Epidermal melanocyte (primary cell): Measurements from ENCODE around the gene PAPPA.

Source experiments
- DNase-seq: peaks from one replicate; pipeline ENCODE4 v3.0.0; 2011; ENCODE audit warnings: low spot score; ENCODE audit not compliant: insufficient read length

The PAPPA gene

DNA sequence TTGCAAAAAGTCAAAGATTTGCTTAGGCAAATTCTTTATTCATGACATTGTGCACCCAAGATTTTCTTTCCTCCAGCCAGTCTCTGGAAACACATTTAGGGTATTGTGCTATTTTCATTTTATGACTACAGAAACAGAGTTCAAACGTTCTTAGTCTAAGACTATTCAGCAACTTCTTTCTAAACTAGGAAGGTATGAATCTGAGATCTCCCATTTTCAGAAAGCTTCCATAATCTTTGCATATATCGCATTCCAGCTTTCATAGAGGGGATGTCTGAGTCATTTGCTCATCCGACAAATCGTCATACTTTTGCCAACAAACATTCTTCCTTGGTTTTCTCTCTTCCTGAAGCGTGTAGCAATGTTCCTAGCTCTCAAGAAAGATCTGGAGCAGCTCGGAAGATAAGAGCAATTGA lies 1.6 kb upstream of the PAPPA start:
- no peak for DNase-seq

DNA sequence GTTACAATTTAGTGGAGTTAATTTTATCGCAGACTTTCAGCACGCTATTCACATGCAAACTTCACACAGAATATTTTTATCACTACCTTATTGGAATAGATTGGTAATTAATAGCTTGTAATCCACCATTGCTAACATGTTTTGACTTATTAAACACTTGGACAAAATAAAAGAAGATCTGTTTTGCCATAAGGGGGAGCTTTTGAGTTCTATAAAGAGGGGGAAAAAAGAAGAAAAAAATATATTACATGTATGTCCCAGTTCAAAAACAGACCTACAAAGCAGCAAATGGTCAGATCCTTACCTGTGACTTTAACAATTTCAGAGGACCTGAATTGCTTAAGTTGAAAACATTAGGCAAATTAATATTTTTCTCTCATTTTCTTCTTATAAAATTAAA lies 1.2 kb upstream of the PAPPA start:
- DNase-seq = no peak

DNA sequence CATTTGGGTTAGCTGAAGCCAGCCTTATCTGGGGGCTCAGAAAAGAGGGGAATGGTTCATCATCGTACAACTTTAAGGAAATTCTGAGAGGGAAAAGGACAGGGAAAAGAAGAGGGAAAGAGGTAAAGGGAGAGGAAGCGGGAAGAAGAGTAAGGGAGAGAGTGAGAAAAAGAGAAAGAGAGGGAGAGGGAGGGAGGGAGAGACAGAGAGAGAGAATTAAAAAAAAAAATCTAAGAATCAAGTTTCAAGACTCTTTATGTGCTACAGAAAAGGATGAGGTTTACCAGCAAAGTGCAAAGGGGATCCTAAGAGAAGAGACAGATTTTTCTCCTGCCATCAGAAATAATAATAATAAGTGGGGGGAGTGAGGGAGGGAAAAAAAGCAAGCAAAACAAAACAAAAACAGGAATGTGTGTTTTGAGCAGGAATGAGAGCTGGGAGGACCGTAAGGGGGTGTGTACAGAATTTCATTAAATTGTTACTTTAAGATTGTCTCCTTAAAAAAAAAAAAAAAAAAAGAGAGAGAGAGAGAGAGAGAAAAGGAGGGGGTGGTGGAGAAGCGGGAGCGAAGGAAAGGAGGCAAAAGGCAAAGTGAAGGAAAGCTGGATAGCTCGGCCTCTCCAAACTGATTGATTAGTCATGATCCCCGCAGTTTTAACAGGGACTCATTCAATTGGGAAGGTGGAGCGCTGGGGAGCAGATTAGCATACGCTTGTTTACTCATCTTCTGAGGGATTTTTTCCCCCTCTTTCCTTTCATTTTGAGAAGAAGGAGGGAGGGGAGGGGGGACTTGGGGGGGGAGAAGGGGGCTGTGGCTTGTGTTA lies 438 bp upstream of the PAPPA start:
- DNase-seq = peak; percentile 57

DNA sequence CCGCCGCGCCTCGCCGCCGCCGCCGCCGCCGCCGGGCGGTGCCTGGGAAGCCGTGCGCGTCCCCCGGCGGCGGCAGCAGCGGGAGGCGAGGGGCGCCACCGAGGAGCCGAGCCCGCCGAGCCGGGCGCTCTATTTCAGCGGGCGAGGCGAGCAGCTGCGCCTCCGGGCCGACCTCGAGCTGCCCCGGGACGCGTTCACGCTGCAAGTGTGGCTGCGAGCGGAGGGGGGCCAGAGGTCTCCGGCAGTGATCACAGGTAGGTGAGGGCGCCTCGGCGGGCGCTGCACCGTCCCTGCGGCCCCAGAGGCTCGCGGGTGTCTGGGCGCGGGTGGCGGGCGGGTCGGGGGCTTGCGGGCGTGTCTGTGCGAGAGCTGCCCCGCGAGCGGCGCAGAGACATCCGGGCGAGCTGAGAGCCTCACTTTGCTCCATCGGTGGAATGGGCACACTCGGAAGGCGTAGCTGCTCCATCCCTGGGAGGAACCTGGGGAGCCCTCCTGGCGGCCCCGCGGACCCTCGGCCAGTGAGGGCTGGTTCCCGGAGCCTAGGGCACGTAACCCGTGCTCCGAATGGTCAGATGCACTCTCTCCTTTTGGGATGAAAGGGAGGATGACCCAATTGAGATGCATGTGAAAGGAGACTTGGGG lies 864 bp downstream of the PAPPA start:
- no peak for DNase-seq

DNA sequence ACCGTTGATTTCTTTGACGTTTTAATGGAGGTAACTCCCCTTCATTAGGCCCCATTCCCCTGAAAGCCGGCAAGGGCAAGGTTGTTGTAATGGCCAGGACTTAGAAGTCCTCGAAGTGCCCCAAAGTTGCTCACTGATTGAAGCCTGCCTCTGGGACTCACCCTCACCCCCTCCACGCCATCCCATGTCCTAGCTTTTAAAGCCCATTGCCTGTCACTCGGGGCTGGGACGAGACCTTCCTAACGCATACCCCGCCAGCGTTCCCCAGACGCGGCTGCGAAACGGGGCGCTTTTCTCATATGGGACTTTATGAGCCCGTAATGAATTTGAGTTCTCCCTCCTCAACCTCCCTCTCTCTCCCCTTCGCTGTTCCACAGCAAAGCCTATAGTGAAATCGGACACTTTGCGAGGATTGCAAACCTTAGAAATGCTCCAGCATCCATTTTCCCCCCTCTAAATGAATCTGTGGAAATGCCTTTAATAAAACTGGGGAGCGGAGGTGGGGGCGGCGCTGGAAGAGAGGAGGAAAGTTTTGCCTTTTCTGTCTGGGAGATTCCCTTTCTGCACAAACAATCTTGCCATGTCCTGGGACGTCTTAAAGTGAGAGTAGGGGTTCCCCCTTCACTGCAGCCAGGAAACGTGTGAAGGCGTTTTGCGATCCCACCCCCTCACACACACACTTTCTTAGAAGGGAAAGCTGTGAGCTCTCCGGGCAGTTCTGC lies 1.5 kb downstream of the PAPPA start:
- no peak for DNase-seq

DNA sequence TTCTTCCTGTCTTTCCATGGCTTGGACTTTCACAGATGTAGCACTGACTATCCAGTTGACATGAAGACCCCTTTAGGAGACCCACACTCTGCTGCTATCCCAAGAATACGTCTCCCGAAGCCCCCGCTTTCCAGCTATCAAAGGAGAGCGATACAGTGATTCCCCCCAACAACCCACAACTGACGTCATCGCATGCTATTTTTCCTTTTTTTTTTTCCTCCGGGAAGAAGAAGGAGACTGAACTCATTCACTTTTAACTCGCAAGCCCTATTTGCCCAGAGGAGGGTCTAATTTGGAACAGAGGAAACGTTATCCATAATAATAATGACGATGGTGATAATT lies 2.1 kb downstream of the PAPPA start:
- no peak for DNase-seq

DNA sequence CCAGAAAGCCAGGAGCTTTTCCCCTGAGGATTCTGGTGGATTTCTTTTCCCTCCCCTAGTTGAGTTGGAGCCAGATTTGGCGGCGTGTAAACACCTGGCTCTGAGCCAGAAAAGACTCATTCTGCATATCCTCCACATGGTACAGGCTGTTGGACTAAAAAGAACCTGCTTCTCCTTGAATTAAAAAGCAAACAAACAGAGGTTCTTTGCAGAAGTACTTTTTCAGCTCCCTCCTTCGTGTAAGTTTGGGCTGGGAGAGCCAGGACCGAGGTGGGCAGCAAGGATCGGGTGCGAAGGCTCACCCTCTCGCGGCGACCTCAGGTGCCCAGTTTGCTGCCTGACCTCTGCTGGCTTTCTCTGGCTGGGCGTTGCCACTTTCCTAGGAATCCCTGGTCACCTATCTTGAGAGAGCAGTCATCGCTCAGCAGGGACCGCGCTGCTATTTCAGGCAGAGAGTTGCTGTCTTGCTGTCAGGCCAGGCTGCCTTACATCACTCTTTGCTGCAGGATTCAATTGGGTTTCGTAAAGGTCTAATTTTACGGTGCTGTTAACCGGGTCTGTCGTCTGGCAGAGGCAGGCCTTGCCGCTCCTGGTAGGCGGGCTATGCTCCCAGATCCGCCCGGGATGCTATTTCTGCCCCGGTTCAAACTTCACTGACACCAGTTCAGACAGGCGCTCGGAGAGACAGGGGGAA lies 3.2 kb downstream of the PAPPA start:
- peak; percentile 59 for DNase-seq

DNA sequence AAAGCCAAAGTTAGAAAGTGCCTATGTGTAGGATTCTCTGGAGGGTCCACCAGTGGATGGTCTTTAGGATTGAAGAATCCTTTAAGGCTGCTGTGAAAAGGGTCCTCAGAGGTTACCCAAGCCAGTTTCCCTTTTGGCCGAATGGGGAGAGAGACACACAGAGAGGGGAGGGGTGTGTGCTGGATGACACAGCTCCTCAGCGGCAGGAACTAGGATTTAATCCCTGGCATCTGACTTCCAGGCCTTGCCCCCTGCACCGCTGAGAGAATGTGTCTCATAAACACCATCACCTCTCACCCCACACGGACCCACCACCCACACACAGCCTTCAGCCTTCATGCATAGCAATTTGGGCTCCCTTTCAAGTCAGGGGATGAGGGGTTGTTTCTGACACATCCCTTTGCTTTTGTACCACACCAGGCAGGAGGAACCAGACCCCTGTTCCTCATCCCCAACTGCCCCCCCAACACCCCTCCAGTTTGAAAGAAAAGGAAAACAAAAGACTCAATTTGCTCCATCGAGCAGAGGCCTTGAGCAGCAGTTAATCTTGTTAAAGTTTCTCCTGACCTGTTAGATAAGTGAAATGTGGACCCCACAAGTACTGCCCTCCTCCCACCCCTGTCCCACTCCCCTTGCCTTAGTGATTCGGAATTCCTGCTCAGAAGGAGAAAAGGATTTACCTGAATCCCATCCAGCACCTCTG lies 4.0 kb downstream of the PAPPA start:
- DNase-seq = no peak

DNA sequence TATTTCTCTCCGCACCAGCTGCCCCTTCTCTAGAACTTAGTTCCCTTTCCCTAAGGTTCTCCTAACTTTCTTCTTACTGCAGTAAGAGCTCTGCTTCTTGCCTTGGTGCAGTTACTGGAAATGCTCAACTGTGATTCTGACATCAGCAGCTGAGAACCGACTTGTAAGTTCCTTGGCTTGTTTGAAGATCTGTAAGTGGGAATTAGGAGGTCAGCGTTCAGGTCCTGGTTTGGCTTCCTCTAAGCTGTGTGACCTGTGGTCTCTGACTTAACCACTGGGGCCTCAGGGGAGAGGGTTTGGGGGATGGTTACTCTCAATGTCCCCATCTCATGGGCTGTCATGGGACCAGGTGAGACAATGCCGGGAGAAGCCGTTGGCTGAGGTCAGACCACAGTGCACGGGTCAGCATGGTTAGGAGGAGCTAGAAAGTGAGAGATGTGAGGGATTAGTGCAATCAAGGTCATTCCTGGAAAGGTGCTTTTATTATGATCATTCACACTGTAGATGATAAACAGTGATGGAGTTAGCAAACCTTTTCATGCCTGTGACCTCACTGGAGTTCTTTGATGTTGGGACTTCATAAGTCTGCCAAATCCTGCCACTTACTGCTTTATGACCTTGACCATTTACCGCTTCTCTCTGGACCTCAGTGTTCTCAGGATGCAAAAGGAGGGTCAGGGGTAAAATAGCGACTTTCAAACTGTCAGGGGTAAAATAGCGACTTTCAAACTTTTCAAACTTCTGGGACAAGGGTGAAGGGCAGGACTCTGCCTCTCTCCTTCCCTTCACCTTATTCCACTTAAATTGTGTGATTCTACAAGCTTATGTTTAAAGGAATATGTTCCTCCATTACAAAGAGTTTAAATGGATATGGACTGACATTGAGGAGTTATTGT lies 7.3 kb downstream of the PAPPA start:
- no peak for DNase-seq

DNA sequence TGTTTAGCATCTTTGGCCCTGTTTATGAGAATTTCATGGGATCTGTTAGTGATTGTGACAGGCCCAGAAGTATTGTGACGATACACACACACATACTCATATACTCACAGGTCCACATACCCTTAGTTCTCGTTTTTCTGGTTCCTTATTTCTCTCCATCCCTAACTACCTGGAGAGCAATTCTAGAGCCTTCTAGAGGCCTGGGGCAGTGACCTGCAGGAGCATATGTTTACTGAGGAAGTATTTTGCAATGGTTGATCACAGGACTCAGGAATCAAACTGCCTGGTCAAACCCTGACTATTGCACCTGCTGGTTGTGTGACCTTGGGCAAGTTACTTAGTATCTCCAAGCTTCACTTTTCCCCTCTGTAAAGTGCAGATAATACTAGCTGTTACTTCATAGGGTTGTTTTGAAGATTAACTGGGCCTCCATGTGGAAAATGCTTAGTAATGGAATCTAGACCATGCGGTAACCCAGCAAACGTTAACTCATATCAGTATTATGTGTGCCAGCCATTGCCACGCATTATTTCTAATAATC lies 8.7 kb downstream of the PAPPA start:
- no peak for DNase-seq

DNA sequence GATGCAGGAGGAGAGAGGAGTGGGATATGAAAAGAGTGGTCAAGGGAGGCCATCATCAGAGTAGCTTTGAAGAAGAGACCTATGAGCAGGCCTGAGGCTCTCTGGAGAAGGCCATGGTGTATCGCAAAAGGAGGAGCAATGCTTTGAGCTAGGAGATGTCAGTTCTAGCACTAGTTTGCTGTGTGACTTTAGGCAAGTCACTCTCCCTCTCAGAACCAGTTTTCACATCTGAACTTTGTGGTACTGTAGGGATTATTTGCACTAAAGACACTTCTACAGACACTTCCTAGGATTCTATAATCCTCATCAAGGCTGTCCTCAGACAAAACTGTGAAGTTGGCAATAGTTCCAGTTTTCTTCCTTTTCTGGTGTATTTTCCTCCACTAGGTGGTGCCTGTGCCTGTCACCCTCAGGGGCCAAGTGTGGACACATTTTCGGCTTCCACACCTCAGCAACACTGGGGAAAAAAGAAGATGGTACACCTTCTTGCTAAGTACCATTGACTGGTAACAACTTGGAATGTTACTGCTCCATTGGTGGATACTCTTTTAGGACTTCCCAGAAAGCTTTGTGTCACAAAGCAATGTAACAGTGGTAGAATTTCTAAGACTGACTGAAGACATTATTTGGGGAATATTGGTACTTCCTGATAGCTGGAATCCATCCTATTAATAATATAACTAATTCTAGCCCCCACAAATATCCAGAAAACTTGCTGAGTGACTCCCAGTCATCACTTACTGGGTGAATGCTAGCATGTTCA lies 9.9 kb downstream of the PAPPA start:
- DNase-seq = no peak

DNA sequence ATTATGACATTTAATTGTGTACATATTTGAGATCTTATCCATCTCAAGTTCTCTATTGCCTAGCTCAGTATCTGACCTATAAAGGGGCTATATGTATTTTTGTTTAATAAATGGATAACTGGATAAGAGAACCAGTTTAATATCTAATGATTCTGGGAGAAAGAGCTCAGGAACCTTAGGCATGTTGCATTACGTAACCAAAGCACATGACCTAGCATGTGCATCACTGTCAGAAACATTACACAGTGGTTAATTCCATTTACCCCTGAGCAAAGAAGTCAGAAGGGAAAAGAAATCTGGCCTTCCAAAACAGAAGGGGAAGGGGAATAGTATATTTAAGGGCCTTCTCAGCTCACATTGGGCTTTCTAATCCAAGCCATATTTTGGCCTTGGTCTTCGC lies 12.3 kb downstream of the PAPPA start:
- DNase-seq = no peak

DNA sequence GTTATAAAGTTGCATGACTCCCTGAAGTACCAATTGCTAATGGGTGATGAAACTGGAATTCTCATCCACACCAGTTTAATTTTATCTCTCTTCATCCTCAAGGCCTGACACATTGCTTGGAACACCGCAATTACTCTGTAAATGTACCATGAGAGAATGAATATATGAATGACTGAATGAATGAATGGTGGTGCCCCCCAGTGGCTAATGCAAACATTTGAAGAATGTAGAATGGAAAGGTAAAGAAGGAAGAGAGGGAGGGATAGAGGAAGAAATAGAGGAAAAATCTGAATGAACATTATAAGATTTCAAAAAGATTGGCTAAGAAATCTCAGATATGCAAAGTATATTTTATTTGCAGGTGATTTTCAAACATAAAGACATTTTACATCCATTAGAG lies 13.1 kb downstream of the PAPPA start:
- no peak for DNase-seq

DNA sequence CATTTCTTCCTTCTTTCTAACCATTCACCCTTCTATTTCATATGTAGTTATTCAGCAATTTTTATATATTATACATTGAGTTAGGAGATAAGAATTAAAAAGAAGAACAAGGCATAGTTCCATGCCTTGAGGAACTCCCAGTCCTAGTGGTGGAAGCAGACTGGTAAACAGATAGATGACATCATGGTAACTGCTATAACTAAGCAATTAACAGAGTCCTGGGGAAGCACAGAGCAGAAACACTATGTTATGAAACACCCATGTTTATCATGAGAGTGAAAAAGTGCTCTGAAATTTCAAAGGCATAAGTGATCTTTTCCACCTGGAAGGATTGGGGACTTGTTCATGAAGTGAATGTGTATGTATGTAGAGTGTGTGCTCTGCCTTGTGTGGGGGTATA lies 14.6 kb downstream of the PAPPA start:
- DNase-seq = no peak

DNA sequence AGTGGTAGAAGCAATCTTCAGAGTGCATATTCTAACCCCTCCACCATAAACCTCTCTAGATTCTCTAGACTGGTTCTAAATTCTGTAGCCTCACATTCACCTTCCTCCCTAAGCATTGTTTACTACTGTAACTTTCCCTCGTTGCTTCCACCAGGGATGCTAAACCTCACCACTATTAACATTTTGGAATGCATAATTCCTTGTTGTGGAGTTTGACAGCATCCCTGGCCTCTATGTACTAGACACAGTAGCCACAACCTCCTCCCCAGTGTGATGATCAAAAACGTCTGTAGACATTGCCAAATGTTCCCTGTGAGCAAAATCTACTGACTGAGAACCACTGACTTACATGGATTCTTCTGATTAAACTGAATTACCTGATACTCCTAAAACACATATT lies 18.6 kb downstream of the PAPPA start:
- DNase-seq = no peak

DNA sequence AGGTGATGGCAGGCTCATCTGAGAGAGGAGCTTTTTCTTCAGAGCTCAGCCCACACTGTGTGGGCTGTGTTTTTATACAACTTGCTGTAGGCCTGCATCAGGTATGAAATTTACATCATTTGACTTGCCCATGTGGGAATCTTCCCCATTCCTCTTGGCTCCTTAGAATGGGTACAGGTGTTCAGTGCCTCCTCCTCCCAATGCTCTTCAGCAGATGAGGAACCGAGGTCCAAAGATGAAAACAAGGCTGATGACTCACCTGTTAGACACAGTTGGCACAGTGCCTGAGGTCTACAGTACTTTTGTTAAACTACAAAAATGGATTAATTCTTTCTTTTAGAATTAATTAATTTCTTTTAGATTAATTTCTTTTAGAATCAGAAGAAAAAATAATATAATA lies 20.8 kb downstream of the PAPPA start:
- no peak for DNase-seq

DNA sequence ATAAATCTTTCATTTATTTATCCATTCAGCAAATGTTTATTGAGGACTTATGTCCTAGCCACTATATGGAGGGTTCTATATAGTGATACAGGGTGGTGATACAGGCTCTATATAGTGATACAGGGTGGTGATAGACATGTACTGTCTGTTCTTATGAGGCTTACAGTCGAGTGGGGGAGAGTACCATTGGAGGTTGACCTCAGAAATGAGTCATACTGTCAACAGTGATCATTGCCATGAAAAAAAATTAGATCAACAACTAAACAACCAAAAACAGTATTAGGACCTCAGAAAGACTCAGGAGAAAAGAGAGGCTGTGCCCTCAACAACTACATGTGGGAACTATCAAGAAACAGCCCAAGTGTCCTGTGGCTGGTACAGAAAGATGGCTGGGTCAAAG lies 22.0 kb downstream of the PAPPA start:
- DNase-seq = no peak

DNA sequence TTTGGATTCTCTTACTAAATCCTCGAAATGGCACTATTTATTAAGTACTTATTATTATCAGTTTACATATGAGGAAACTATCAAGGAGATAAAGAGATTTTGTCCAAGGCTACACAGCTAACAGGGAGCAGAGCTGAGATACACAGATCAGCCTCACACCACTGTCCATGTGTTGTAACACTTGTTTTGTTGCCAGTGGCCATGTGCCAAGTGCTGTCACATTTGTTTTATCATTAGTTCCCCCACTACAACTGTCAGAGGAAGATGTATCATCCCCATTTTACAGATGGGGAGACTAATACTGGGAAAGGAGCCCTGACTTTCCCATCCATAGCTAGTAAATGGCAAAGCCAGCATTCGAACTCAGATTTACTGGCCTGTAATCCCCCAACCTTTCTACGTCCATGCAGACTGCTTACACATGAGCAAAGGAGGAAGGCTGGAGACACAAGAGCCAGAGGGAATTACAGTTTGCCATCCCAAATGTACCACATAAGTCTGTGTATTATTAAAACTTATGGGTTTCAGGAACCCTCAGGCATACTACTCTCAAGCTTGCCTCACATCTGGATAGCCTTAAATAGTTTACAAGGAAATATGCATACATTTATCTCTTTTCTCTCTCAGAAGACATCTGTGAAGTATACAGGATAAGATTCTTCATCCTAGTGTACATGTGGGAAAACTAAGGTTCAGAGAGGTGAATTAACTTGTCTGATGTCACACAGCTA lies 25.1 kb downstream of the PAPPA start:
- DNase-seq = no peak

DNA sequence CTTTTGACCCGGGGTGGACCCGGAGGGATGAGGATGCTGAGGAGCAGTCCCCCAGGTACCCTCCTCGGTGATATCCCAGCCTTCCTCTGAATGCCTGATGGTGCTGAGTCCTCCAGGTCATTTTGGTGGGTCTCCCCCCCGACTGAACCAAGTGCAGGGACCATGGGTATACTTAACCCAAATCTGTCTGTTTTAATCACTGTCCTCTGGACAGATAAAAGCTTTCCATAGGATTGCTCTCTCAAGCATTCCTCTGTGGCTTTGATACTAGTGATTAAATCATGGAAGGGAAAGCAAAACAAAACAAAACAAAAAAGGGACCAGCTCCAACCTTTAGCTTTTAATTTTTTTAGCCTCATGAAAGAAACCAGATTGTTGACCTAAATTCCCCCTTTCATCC lies 26.0 kb downstream of the PAPPA start:
- no peak for DNase-seq
